HepG2 (cell line): ENCODE data around the gene CLPSL2. TPM values are rescaled to one million over a fixed set of nuclear protein-coding genes. Genes with fewer than 3 reads are reported as not detected.

ENCODE experiments used
- CBX2 ChIP-seq, 2 experiments: fragments of 200-600 bp in 1 of 2; sonication (generic); formaldehyde crosslinking in 1 of 2; IDR thresholded peaks; 2 replicates each; pipeline versions ENCODE4 v1.7.0 to v1.8.1; 2018 to 2022; ENCODE audit warnings: low read depth in 2 of 2, low read length in 1 of 2, mild to moderate bottlenecking in 1 of 2, missing genetic modification reagents in 1 of 2
- KAT2B ChIP-seq: fragments of 150-350 bp; IDR thresholded peaks from 2 replicates; pipeline ENCODE4 v1.6.1; 2014; ENCODE audit warnings: low read depth, low read length, borderline replicate concordance
- KAT7 ChIP-seq: IDR thresholded peaks from 2 replicates; pipeline ENCODE4 v1.6.1; 2018; ENCODE audit warnings: borderline replicate concordance, missing compliant biosample characterization
- MED8 ChIP-seq: sonication (generic); formaldehyde crosslinking; IDR thresholded peaks from 2 replicates; pipeline ENCODE4 v1.8.1; 2023; ENCODE audit warnings: mild to moderate bottlenecking, missing genetic modification reagents; ENCODE audit not compliant: insufficient replicate concordance
- NR1H2 ChIP-seq: sonication (generic); formaldehyde crosslinking; IDR thresholded peaks from 2 replicates; pipeline ENCODE4 v1.8.1; 2022; ENCODE audit warnings: low read depth, missing genetic modification reagents, borderline replicate concordance
- NR2C2 ChIP-seq: sonication (generic); formaldehyde crosslinking; IDR thresholded peaks from 2 replicates; pipeline ENCODE4 v1.4.0; 2020; ENCODE audit warnings: missing genetic modification reagents, mild to moderate bottlenecking, moderate library complexity, borderline replicate concordance
- PHF8 ChIP-seq: sonication (generic); formaldehyde crosslinking; IDR thresholded peaks from 2 replicates; pipeline ENCODE4 v1.5.0; 2020; ENCODE audit warnings: missing genetic modification reagents
- ZBTB20 ChIP-seq: sonication (generic); formaldehyde crosslinking; IDR thresholded peaks from 2 replicates; pipeline ENCODE4 v1.8.1; 2023; ENCODE audit warnings: missing genetic modification reagents, low read depth, mild to moderate bottlenecking, borderline replicate concordance
- ZBTB33 ChIP-seq: sonication (generic); formaldehyde crosslinking; IDR thresholded peaks from 2 replicates; pipeline ENCODE4 v1.4.0; 2020; ENCODE audit warnings: missing genetic modification reagents
- ZNF142 ChIP-seq: sonication (generic); formaldehyde crosslinking; IDR thresholded peaks from 2 replicates; pipeline ENCODE4 v1.4.0; 2020; ENCODE audit warnings: missing genetic modification reagents
- ZNF24 ChIP-seq: fragments of 450-650 bp; IDR thresholded peaks from 2 replicates; pipeline ENCODE4 v1.6.1; 2017; ENCODE audit warnings: antibody characterized with exemption, mild to moderate bottlenecking
- ZNF275 ChIP-seq: sonication (generic); formaldehyde crosslinking; IDR thresholded peaks from 2 replicates; pipeline ENCODE4 v1.8.0; 2022; ENCODE audit warnings: missing genetic modification reagents, mild to moderate bottlenecking, inconsistent platforms, borderline replicate concordance
- ZNF292 ChIP-seq: sonication (generic); formaldehyde crosslinking; IDR thresholded peaks from 2 replicates; pipeline ENCODE4 v1.8.1; 2022; ENCODE audit warnings: mild to moderate bottlenecking, low read depth, missing genetic modification reagents, borderline replicate concordance
- ZNF512B ChIP-seq: sonication (generic); formaldehyde crosslinking; IDR thresholded peaks from 2 replicates; pipeline ENCODE4 v1.5.1; 2020; ENCODE audit warnings: missing genetic modification reagents, mild to moderate bottlenecking, borderline replicate concordance
- polyA plus RNA-seq, 8 experiments: library from polyadenylated mRNA; depleted of rRNA in 3 of 8; stranded (reverse) in 7 of 8; unstranded in 1 of 8; fragments of >200 nt; fragmentation: Illumina TruSeq in 4 of 8; extraction: Trizol in 4 of 8; gene quantifications; 2 replicates each; pipeline versions ENCODE4 v1.2.1 to v1.2.3, GENCODE V29; 2011 to 2016; ENCODE audit warnings: low read depth in 4 of 8, missing spikeins in 1 of 8, mixed read lengths in 1 of 8; ENCODE audit not compliant: insufficient read depth in 1 of 8
- total RNA-seq, 5 experiments: library from RNA; depleted of rRNA; stranded (reverse); fragments of >200 nt; fragmentation: Illumina TruSeq; extraction: Trizol; gene quantifications; 2 replicates each; pipeline ENCODE4 v1.2.3, GENCODE V29; 2016; ENCODE audit warnings: low read depth in 1 of 5
- TF ChIP-seq, protein P1 (sequence below): IDR thresholded peaks from 2 replicates; pipeline ENCODE4 v1.6.1; 2016; ENCODE audit warnings: low read depth, borderline replicate concordance

Gene CLPSL2
- total and polyA plus RNA-seq, 2 of the 13 experiments (the other 11 are each of a cell fraction or from before 2014, with no cell fraction given): not detected

DNA sequence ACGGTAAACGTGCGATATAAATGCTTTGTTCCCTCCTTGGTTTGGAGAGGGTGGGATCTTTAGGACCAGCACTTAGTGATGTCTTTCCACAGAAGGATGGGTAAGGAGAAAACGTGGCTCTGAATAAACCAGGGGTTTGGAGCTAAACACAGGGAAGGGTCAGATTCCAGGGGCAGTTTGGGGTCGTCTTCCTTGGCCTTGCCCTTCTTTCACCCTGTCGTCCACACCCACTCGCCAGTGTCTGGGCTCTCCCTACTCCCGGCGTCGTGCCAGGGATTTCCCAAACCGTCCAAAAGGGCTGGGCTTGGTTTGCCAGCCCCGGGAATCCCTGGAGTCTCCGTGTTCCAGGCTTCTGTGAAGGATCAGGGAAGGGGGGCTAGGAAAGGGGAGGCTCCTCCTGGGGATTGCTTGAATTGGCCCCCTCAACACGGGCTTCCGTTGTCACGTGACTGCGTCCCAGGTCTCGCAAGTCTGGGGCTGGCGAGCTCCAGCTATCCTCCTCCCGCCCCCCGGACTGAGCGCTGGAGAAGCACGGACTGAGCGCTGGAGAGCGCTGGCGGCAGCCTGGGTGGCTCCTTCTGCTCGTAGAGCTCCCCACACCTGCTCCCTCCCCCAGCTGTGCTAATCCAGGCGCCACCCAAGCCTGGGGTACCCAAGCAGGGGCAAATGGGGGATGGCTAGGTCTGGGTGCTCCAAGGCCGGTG lies 49.0 kb upstream of the CLPSL2 start (continued):
- no peak for TF ChIP-seq ZNF275 (CRISPR knock-in tag)
- TF ChIP-seq, protein P1, sequence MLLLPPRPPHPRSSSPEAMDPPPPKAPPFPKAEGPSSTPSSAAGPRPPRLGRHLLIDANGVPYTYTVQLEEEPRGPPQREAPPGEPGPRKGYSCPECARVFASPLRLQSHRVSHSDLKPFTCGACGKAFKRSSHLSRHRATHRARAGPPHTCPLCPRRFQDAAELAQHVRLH: 0 out of 2 replicates have a peak, but pooled peaks have one; percentile 4
- no peak for TF ChIP-seq ZNF142 (CRISPR knock-in tag)
- no peak for TF ChIP-seq ZNF24
- no peak for TF ChIP-seq CBX2 (IDR thresholded peaks at IDR 0.05; ENCODE audit: low read depth, low read length)
- TF ChIP-seq CBX2 (CRISPR knock-in tag; IDR thresholded peaks at IDR 0.05; ENCODE audit: low read depth): no peak; the same call in 1 of the 2 replicates
- TF ChIP-seq ZBTB20 (CRISPR knock-in tag): no peak
- 0 out of 2 replicates have a peak, but pooled peaks have one; percentile 1 for TF ChIP-seq NR2C2 (CRISPR knock-in tag)
- TF ChIP-seq KAT2B: no peak
- TF ChIP-seq PHF8 (CRISPR knock-in tag): peak; percentile 67
- TF ChIP-seq ZBTB33 (CRISPR knock-in tag): no peak
- no peak for TF ChIP-seq NR1H2
- TF ChIP-seq MED8 (CRISPR knock-in tag): no peak
- peak; percentile 80; the same call in 1 of the 2 replicates for TF ChIP-seq ZNF292 (CRISPR knock-in tag)
- TF ChIP-seq ZNF512B: no peak; the same call in none of the 2 replicates
- peak; percentile 3; the same call in 1 of the 2 replicates for TF ChIP-seq KAT7 (CRISPR knock-in tag)
